ENCODE data around the gene MYO5A.

DNA sequence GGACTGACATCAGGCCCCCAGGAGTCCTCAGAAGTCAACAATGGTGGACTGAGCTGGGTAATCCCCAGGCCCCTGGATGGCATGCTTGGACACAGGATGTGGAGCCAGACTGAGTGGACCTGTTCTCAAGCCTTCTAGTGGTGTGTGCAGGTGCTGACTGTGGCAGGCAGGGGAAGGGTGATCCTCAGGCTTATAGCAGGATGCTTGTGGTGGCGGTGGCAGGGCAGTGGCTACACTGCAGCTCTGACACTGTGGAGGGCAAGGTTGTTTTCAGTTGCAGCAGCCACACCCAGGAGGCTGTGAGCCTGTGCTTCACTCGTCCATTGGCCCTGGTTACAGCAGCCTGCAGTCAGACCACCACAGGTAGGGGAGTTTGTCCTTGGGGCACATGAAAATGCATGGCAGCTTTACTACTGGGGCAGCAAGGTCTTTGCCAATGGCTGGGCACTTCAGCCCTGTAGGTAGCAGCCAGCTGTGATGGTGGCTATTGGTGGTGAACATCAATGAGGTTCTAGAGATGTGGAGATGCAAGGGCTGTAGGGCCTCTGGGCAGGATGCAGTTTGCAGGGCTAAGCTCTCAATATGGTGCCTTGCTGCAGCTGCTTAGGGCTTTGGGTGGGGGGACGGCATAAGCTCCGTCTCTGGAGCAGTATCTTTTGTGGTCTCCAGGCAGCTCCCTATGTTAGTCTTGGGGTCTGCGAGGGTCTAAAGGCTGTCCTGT is 17.5 kb upstream of the MYO5A start:
- TF ChIP-seq, protein P1, sequence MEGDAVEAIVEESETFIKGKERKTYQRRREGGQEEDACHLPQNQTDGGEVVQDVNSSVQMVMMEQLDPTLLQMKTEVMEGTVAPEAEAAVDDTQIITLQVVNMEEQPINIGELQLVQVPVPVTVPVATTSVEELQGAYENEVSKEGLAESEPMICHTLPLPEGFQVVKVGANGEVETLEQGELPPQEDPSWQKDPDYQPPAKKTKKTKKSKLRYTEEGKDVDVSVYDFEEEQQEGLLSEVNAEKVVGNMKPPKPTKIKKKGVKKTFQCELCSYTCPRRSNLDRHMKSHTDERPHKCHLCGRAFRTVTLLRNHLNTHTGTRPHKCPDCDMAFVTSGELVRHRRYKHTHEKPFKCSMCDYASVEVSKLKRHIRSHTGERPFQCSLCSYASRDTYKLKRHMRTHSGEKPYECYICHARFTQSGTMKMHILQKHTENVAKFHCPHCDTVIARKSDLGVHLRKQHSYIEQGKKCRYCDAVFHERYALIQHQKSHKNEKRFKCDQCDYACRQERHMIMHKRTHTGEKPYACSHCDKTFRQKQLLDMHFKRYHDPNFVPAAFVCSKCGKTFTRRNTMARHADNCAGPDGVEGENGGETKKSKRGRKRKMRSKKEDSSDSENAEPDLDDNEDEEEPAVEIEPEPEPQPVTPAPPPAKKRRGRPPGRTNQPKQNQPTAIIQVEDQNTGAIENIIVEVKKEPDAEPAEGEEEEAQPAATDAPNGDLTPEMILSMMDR (conservative IDR thresholded peaks at IDR 0.05; ENCODE audit: low read length) = no peak
- TF ChIP-seq EZH2phosphoT487 (IDR thresholded peaks at IDR 0.05; ENCODE audit: borderline replicate concordance) = no peak

Measured in Loucy (cell line).